Measurements from ENCODE around the gene GABBR2.

DNA sequence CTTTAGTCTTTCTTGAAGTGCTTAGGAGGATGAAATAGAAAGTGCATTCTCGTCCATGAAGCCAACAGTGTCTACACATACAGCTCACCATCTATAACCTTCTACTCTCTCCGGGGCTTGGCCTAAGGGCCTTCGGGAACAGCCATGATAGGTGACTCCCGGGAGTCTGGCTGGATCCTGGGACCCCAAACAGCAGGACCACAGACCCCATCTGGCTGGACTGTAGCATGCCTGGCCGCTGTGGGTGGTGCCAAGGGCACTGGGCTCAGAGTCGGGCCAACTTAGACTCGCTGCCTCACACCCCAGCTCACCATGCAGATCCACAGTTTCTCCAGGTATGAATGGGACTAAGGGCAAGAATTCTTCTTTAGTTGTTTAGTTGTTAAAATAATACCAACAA, 16.3 kb downstream of the GABBR2 start:
- TF ChIP-seq POLR2A (IDR thresholded peaks at IDR 0.05; ENCODE audit: low read depth, low read length), result no peak
- no peak for TF ChIP-seq POLR2AphosphoS5 (IDR thresholded peaks at IDR 0.05; ENCODE audit: low read depth, low read length)

All from GM12892 (cell line).